WTC11 (cell line): ENCODE measurements around the gene SVIL. TPM values are rescaled to one million over a fixed set of nuclear protein-coding genes. Genes with fewer than 3 reads are reported as not detected.
A peak's percentile ranks its signal among the peaks of the same experiment; 100 is the strongest.

Source experiments
- ATAC-seq: fragments of 200-7000 bp; cut with Tn5 transposase; 2 replicates; pipeline ENCODE4 v1.10.0; 2021; ENCODE audit warnings: mild to moderate bottlenecking, moderate library complexity
- CTCF ChIA-PET: fragments of 300-600 bp; sonication (Branson Sonifier 250); formaldehyde crosslinking; loops from one replicate; lab custom pipeline; 2021; ENCODE audit warnings: antibody characterized with exemption; lab: Charles Lee
- POLR2A ChIA-PET: fragments of 350-600 bp; sonication (Branson Sonifier 250); formaldehyde crosslinking; loops from one replicate; lab custom pipeline; 2021; ENCODE audit warnings: antibody characterized with exemption; lab: Charles Lee
- DNase-seq: peaks from one replicate; pipeline ENCODE4 v3.0.0; 2021; ENCODE audit warnings: low spot score
- H3K27ac Mint-ChIP-seq: 2 replicates; pipeline ENCODE4 v1.8.0; 2021; ENCODE audit warnings: mixed read lengths
- H3K27me3 Mint-ChIP-seq: 2 replicates; pipeline ENCODE4 v1.8.0; 2021; ENCODE audit warnings: low read depth, mild to moderate bottlenecking, moderate library complexity, mixed read lengths
- H3K36me3 Mint-ChIP-seq: 2 replicates; pipeline ENCODE4 v1.8.0; 2021; ENCODE audit warnings: mixed read lengths
- H3K4me1 Mint-ChIP-seq: 2 replicates; pipeline ENCODE4 v1.8.0; 2022; ENCODE audit warnings: mixed read lengths
- H3K4me3 Mint-ChIP-seq: 2 replicates; pipeline ENCODE4 v1.8.0; 2021; ENCODE audit warnings: mild to moderate bottlenecking, moderate library complexity, mixed read lengths
- H3K9me3 Mint-ChIP-seq: 2 replicates; pipeline ENCODE4 v1.8.0; 2021; ENCODE audit warnings: mixed read lengths
- ATF1 ChIP-seq: sonication (generic); formaldehyde crosslinking; IDR thresholded peaks from 2 replicates; pipeline ENCODE4 v1.8.1; 2023; ENCODE audit warnings: mild to moderate bottlenecking, moderate library complexity, missing genetic modification reagents
- CTCF ChIP-seq: fragments of 200-600 bp; IDR thresholded peaks from 2 replicates; pipeline ENCODE4 v1.8.0; 2022; ENCODE audit warnings: antibody characterized with exemption
- FOXK1 ChIP-seq: sonication (generic); formaldehyde crosslinking; IDR thresholded peaks from 2 replicates; pipeline ENCODE4 v1.8.0; 2022; ENCODE audit warnings: mild to moderate bottlenecking, moderate library complexity, missing genetic modification reagents
- JUN ChIP-seq: sonication (generic); formaldehyde crosslinking; IDR thresholded peaks from 2 replicates; pipeline ENCODE4 v1.8.0; 2023; ENCODE audit warnings: mild to moderate bottlenecking, missing genetic modification reagents
- MXD4 ChIP-seq: fragments of 250-450 bp; sonication (Bioruptor Pico); IDR thresholded peaks from 2 replicates; pipeline ENCODE4 v1.8.0; 2021; ENCODE audit warnings: mild to moderate bottlenecking, moderate library complexity, borderline replicate concordance
- PRDM15 ChIP-seq: sonication (generic); formaldehyde crosslinking; IDR thresholded peaks from 2 replicates; pipeline ENCODE4 v1.8.0; 2022; ENCODE audit warnings: missing genetic modification reagents
- ZNF138 ChIP-seq: sonication (generic); formaldehyde crosslinking; conservative IDR thresholded peaks from 2 replicates; pipeline ENCODE4 v1.8.1; 2022; ENCODE audit warnings: mild to moderate bottlenecking, moderate library complexity, missing genetic modification reagents
- ZNF512 ChIP-seq: sonication (generic); formaldehyde crosslinking; IDR thresholded peaks from 2 replicates; pipeline ENCODE4 v1.8.1; 2022; ENCODE audit warnings: missing genetic modification reagents, borderline replicate concordance
- ZNF532 ChIP-seq: fragments of 250-450 bp; sonication (Bioruptor Pico); IDR thresholded peaks from 2 replicates; pipeline ENCODE4 v1.9.0; 2021; ENCODE audit warnings: mild to moderate bottlenecking, borderline replicate concordance
- total RNA-seq: library from RNA; stranded (reverse); gene quantifications from 3 replicates; pipeline ENCODE4 v1.2.3, GENCODE V29; 2021

SVIL gene
- total RNA-seq, 1 experiment from 2014 or later: 27.1 TPM

DNA sequence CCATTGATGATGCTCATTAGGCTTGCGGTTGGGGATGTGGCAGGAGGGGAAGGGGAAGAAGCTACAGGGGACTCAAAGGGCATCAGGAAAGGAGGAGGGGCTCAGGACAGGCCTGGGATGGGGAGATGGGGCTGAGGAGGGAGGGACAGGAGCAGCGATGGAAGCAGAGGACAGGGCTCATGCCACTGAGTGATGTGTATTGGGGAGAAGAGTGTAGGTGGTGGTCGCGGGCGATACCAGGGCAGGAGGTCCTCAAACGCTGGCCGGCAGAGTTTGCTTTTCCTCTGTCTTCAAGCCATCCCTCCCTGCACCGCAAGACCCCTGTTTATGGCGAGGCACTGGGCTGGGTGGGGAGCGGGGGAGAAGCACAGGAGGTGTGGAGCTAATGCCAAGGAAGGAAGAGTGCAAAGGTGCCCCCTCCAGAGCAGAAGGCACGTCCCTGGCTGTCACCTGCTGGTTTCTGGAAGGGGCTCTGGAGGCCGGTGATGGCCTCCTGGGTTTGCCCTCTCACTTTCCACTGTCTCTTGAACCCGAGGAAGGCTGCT lies 134.7 kb downstream of the SVIL start:
- H3K27ac Mint-ChIP-seq: no peak overlapping the region
- TF ChIP-seq ZNF138 (CRISPR knock-in tag): no peak
- TF ChIP-seq, all 79 proteins: peak for 0
- POLR2A ChIA-PET: no interaction called here
- Mint-ChIP-seq H3K27me3 (no peaks in the 10 kb centered on the region), H3K4me3 (no peak overlapping the region), H3K9me3 (no peaks in the 10 kb centered on the region), H3K36me3 (peaks cover 7% of the 10 kb centered on the region; the same call in 1 of the 2 replicates), H3K4me1 (peaks cover 22% of the 10 kb centered on the region)
- no peak for ATAC-seq
- DNase-seq: no peak
- CTCF ChIA-PET: no interaction called here

- ChIA-PET CTCF (interaction anchor here (0.5 to 3.0 kb wide), 50 partner anchors 8 to 1193 kb away, joined by 3 to 33 read pairs (median 4); no protein-coding TSS in a partner anchor), POLR2A (interaction anchor here (0.6 kb wide), 1 partner anchor 853 kb away, joined by 3 read pairs; the partner anchor contains the start of gene MTPAP)
- Mint-ChIP-seq H3K27me3 (no peaks in the 10 kb centered on the region), H3K9me3 (no peaks in the 10 kb centered on the region), H3K4me1 (peaks cover 22% of the 10 kb centered on the region), H3K27ac (peak overlapping the region; percentile 93), H3K4me3 (no peak overlapping the region), H3K36me3 (peaks cover 17% of the 10 kb centered on the region; the same call in 1 of the 2 replicates)
- DNase-seq (peak; percentile 94), ATAC-seq (peak; percentile 99)
- TF ChIP-seq FOXK1 (CRISPR knock-in tag) (no peak), ZNF532 (CRISPR knock-in tag) (no peak), JUN (CRISPR knock-in tag) (no peak), ATF1 (CRISPR knock-in tag) (no peak), CTCF (peak; percentile 72), ZNF512 (CRISPR knock-in tag) (no peak), MXD4 (CRISPR knock-in tag) (no peak), PRDM15 (no peak)
Measured at GRCh38 chr10:29496341-29497162, 138.2 kb downstream of the SVIL start.
